ENCODE data around the gene LVRN.

DNA sequence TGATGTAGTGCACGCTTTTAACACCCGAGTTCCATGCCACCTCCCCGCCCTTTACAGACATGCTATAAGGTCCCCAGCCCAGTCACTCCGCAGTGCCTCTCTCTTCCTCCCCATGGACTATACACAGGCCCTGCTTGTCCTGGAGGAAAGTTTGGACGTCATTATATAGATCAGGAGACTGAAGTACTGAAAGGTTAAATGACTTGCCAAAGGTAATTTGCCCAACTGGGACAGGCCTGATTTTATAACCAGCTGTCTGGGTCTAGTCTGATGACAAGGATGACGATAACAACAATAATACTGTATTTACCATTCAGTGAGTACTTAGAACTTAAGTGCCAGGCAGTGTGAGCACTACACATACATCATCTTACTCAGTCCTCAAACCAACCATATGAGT lies 33.1 kb downstream of the LVRN start:
- TF ChIP-seq, protein P1, sequence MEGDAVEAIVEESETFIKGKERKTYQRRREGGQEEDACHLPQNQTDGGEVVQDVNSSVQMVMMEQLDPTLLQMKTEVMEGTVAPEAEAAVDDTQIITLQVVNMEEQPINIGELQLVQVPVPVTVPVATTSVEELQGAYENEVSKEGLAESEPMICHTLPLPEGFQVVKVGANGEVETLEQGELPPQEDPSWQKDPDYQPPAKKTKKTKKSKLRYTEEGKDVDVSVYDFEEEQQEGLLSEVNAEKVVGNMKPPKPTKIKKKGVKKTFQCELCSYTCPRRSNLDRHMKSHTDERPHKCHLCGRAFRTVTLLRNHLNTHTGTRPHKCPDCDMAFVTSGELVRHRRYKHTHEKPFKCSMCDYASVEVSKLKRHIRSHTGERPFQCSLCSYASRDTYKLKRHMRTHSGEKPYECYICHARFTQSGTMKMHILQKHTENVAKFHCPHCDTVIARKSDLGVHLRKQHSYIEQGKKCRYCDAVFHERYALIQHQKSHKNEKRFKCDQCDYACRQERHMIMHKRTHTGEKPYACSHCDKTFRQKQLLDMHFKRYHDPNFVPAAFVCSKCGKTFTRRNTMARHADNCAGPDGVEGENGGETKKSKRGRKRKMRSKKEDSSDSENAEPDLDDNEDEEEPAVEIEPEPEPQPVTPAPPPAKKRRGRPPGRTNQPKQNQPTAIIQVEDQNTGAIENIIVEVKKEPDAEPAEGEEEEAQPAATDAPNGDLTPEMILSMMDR (IDR thresholded peaks at IDR 0.05): no peak
- TF ChIP-seq POLR2A (IDR thresholded peaks at IDR 0.05): no peak
